WTC11 (cell line): Measurements from ENCODE around the gene HTRA2.

Source experiments
- CTCF ChIP-seq: fragments of 200-600 bp; IDR thresholded peaks from 2 replicates; pipeline ENCODE4 v1.8.0; 2022; ENCODE audit warnings: antibody characterized with exemption
- ELF4 ChIP-seq: sonication (generic); formaldehyde crosslinking; IDR thresholded peaks from 2 replicates; pipeline ENCODE4 v1.8.1; 2022; ENCODE audit warnings: low read depth, mild to moderate bottlenecking, moderate library complexity, missing genetic modification reagents
- ERG ChIP-seq: fragments of 250-450 bp; sonication (Bioruptor Pico); IDR thresholded peaks from 2 replicates; pipeline ENCODE4 v1.8.0; 2021; ENCODE audit warnings: mild to moderate bottlenecking
- NFYB ChIP-seq: sonication (generic); formaldehyde crosslinking; conservative IDR thresholded peaks from 2 replicates; pipeline ENCODE4 v1.8.0; 2022; ENCODE audit warnings: low read depth, missing genetic modification reagents
- SP1 ChIP-seq: sonication (generic); formaldehyde crosslinking; conservative IDR thresholded peaks from 2 replicates; pipeline ENCODE4 v1.8.1; 2022; ENCODE audit warnings: missing genetic modification reagents
- TEAD1 ChIP-seq: sonication (generic); formaldehyde crosslinking; IDR thresholded peaks from 2 replicates; pipeline ENCODE4 v1.8.0; 2022; ENCODE audit warnings: mild to moderate bottlenecking, missing genetic modification reagents
- TF ChIP-seq, protein P1 (sequence below): sonication (generic); formaldehyde crosslinking; IDR thresholded peaks from 2 replicates; pipeline ENCODE4 v1.8.1; 2023; ENCODE audit warnings: mild to moderate bottlenecking, missing genetic modification reagents, borderline replicate concordance

- no peak for TF ChIP-seq CTCF
- no peak; the same call in 1 of the 2 replicates for TF ChIP-seq SP1 (CRISPR knock-in tag)
- TF ChIP-seq TEAD1 (CRISPR knock-in tag), result no peak
- no peak for TF ChIP-seq NFYB (CRISPR knock-in tag)
- TF ChIP-seq, protein P1, sequence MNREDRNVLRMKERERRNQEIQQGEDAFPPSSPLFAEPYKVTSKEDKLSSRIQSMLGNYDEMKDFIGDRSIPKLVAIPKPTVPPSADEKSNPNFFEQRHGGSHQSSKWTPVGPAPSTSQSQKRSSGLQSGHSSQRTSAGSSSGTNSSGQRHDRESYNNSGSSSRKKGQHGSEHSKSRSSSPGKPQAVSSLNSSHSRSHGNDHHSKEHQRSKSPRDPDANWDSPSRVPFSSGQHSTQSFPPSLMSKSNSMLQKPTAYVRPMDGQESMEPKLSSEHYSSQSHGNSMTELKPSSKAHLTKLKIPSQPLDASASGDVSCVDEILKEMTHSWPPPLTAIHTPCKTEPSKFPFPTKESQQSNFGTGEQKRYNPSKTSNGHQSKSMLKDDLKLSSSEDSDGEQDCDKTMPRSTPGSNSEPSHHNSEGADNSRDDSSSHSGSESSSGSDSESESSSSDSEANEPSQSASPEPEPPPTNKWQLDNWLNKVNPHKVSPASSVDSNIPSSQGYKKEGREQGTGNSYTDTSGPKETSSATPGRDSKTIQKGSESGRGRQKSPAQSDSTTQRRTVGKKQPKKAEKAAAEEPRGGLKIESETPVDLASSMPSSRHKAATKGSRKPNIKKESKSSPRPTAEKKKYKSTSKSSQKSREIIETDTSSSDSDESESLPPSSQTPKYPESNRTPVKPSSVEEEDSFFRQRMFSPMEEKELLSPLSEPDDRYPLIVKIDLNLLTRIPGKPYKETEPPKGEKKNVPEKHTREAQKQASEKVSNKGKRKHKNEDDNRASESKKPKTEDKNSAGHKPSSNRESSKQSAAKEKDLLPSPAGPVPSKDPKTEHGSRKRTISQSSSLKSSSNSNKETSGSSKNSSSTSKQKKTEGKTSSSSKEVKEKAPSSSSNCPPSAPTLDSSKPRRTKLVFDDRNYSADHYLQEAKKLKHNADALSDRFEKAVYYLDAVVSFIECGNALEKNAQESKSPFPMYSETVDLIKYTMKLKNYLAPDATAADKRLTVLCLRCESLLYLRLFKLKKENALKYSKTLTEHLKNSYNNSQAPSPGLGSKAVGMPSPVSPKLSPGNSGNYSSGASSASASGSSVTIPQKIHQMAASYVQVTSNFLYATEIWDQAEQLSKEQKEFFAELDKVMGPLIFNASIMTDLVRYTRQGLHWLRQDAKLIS (CRISPR knock-in tag), result no peak
- no peak for TF ChIP-seq ELF4
- no peak for TF ChIP-seq ERG (CRISPR knock-in tag)
These were observed 31.1 kb upstream of the HTRA2 start for GRCh38 chr2:74498500-74499266.
